Measurements from ENCODE around the gene GDPD5.

- TF ChIP-seq CTCF (IDR thresholded peaks at IDR 0.05; ENCODE audit: extremely low read depth in 1 of 2, insufficient read depth in 1 of 2, low read depth in 1 of 2, low read length in 2 of 2): no peak
- no peak for TF ChIP-seq POLR2A (IDR thresholded peaks at IDR 0.05; ENCODE audit: low read depth, low read length)
- TF ChIP-seq EZH2 (IDR thresholded peaks at IDR 0.05; ENCODE audit: borderline replicate concordance, low read depth, low read length, severe bottlenecking): no peak
- no peak for TF ChIP-seq JUN (IDR thresholded peaks at IDR 0.05; ENCODE audit: borderline replicate concordance, insufficient read depth, insufficient read length, low read depth)
- TF ChIP-seq MYC (IDR thresholded peaks at IDR 0.05; ENCODE audit: low read depth, low read length): no peak
- TF ChIP-seq POLR2AphosphoS5 (IDR thresholded peaks at IDR 0.05; ENCODE audit: insufficient read depth, low read depth, low read length): no peak
- TF ChIP-seq MAX (IDR thresholded peaks at IDR 0.05; ENCODE audit: insufficient read depth, insufficient read length): no peak
Observed at GRCh38 chr11:75570559-75571139, 44.9 kb upstream of the GDPD5 start.

Measured in endothelial cell of umbilical vein (primary cell).